GM18873 (cell line): Measurements from ENCODE around the gene CHAT.

ENCODE experiments used
- ATAC-seq: cut with Tn5 transposase; IDR thresholded peaks from one replicate; pipeline ENCODE4 v1.9.1; 2021; ENCODE audit warnings: mild to moderate bottlenecking, moderate library complexity, moderate number of reproducible peaks; ENCODE audit not compliant: unreplicated experiment, low FRiP score

The CHAT gene

DNA sequence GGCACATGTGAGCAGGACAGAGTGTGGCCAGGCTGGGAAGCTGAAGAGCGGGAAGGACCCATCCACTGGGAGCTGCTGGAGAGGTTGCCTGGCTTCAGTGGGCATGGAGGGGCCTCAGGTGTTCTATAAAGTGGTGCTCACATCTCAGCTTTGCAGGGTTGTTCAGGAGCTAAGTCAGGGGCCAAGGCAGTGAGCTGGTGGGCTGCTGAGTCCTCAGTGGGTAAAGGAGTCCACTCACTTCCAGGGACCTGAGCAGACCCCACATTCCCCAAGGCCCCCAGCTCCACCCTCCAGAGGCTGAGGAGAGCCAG lies 36.8 kb downstream of the CHAT start:
- ATAC-seq = no peak

DNA sequence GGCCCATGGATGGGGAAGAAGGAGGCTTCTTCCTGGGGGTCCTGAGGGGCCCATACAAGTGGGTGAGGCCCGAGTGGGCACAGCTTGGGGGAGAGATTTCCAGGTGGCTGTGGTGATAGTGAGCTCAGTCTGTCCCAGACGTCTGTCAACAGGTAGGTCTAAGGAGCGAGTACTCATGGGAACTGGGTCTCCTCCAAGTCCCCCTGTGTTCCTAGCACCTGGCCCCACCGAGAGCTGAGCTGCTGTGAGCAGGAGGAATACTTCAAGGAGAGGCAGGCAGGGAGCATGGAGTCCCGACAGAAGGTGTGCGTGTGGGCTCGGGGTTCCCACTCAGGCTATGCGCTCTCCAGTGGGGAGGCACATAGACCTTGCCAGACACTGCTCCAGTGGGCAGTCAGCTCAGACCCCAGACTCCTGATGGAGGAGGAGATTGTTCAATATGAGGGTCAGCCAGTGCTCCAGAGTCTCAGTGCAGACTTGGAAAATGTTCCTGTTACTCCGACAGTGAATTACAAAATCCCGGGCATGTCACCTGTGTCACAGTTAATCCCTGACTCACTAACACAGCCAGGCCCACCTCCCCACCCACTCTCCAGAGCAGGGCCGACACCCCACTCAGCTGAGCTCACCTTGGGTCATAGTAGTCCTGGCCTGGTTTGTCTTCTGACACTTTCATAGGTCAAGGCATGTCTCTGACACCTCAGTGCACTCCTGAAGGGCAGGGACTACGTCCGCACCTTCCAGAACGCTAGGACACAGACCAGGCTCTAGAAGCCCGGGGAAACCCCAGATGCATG lies 37.4 kb downstream of the CHAT start:
- ATAC-seq = no peak

DNA sequence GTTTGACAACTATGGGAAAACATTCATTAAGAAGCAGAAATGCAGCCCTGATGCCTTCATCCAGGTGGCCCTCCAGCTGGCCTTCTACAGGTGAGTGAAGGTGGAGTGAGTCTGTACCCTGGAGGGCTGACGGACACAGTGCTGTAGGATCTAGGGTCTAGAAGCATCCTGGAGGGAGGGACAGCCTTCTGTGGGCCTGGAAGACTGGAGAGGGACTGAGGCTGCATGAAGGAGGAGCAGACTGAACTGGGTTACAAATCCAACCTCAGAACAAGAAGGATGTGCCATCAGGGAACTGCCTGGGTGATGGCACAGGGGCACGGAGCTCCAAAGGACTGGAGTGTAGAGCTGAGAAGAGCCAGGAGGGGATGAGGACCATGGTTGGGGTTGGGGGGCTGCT lies 38.1 kb downstream of the CHAT start:
- ATAC-seq = no peak

GRCh38 chr10:49652421-49653272 lies 38.8 kb downstream of the CHAT start:
- no peak for ATAC-seq

DNA sequence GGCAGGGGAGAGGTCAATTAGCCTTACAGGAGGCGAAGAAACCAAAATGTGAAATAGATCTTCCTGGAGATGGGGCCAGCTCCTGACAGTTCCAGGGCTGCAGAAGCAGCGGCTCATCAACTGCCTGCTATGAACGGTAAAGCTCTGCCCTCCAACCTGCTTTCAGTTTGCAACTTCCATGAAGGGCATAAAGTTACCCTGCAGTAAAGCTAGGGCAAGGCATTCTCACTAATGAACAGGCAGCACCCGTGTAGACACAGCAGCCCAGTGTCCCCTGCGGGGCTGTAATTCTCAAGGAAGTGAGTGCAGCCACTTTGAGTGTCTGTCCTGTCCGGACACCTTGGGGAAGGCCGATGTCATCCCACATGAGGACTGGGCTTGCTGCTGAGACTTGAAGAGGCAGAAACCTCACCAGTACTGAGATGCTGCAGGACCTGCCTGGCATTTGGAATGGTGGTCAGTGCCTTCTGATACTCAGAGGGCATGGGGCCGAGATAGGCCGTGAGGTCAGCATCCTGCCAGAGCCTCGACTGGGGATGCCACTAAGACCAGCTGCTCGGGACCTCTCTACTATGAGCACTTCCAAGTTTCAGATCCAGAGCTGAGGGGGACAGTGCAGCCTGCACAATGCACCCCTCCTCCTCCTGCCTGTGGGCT lies 39.6 kb downstream of the CHAT start:
- ATAC-seq = no peak

DNA sequence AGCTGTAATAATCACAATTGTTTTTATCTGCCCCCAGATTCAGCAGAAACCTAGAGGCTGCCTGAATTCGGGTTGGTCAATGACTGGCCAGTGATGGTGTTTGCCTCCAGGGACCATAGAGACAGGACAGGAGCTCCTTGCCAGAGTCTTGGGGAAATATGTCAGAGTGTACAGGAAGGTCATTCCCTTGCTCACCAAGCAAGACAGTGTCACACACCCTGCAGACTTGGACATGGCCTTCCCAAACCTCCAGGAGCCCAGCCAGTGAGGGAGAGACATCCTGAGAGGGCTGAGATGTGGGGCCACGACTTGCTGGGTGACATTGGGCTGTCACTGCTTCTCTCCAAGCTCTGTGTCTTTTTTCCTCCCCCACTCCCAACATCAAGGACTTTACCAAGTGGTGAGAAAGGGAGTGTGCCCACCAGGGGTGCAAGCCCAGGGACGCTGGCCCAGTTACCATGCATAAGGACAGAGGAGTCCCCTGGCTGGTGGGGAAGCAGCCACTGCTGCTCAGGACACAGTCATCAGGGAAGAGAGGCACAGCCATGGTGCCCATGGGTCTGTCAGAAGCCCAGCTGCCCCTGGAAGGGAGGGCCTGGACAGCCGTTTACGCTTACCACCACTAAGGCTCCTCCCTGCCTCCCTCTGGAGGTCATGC lies 40.3 kb downstream of the CHAT start:
- ATAC-seq = no peak

DNA sequence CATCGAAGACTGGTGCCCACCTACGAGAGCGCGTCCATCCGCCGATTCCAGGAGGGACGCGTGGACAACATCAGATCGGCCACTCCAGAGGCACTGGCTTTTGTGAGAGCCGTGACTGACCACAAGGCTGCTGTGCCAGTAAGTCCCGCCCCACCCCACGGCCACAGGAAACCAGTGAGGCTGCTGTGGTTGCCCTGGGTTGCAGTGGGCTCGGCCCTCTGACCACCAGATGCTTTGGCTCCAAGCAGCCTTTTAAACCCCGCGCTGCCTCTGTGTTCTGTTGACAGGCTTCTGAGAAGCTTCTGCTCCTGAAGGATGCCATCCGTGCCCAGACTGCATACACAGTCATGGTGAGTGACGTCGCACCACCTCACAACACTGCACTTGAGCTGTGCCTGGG lies 41.3 kb downstream of the CHAT start:
- ATAC-seq = no peak

DNA sequence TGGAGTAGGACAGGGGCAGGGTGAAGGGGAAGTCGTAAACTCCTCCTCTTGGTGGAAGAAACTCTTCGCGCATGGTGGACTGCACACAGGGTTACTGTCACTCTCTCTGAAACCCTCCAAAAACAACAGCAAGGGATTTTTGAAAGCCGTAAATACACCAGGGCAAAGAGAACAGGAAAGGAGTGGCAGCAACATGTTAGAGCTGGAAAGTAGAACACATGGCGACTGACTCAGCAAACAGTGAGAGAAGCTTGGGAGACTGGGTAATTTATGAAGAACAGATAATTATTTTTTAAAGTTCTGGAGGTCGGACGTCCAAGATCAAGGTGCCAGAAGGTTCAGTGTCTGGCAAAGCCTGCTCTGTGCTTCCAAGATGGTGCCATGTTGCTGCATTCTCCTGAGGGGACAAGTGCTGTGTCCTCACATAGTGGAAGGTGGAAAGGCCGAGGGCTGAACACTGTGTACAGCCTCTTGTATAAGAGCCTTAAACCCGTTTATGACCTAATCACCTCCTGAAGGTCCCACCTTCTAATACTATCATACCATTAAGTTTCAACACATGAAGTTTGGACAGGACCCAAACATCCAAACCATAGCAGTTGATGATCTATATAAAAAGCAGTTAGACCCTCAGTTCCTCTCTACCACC lies 43.1 kb downstream of the CHAT start:
- ATAC-seq = no peak

DNA sequence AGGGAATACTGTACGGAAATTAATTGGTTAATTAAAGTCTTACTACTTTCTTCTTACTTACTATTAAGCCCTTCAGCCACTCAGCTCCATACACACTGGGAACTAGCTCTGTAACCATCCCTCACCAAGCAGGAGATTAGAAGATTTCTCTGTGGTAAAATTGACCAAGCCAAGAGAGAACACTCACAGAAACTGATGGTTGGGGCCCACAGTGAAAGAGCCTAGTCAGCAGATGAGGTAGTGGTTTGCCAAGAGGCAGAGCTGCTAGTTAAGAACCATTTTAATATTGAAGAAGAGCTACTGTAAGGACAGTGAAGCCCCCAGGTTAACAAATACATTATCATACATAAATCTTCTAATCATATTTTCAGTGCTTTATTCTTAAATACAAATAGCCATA lies 43.8 kb downstream of the CHAT start:
- ATAC-seq = no peak

DNA sequence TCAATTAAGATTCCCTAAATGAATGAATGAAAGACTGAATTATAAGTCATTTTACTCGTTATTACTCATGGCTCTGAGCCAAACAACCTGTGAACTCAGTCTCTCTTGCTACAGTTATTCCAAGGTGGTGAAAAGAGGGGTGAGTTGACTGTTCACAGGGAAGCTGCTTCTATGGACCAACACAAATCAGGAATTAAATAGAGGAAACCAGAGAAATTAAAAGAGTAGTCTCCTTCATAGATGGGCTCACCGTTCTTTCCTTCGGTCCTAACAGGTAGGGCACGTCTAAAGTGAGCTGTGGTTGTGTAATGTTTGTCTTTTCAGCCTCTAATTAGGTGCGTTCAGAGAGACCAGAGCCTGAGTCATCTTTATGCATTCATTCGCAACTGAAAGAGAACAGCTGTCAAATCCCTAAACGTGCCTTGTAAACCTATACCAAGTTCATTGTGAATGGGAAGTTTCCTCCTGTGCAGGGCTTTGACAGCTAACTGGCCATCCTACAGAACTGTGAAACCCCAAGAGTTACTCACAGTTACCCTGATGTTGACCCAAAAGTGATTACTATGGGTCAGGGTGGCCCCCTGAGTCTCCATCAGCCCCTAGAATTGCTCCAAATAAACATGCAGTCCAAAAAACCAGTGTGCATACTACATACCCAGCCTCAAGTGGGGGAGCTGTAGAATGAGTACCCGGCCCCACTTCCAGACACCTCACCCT lies 47.5 kb downstream of the CHAT start:
- no peak for ATAC-seq

DNA sequence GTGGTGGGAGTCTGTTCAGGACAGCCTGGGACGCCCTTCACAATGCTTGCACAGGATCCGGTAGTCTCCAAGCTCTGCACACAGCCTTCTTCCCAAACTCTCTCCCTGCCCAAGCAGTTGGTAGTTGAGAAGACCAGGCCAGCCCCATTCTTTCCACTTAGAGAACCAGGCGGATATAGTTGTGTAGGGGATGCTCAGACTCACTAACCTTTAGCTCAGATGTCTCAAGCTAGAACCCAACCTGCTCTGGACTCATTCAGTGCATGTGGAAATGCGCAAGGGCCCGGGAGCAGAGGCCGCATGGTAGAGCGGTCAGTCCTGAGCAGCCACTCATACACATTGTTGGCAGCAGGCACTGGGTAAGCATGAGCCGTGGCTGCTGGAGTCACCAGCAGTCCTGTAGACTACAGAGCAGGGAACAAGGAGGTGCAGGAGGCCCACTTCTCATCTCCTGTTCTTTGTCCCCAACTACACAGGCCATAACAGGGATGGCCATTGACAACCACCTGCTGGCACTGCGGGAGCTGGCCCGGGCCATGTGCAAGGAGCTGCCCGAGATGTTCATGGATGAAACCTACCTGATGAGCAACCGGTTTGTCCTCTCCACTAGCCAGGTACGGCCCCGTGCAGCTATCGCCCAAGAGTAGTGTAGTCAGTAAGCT lies 48.5 kb downstream of the CHAT start:
- no peak for ATAC-seq

DNA sequence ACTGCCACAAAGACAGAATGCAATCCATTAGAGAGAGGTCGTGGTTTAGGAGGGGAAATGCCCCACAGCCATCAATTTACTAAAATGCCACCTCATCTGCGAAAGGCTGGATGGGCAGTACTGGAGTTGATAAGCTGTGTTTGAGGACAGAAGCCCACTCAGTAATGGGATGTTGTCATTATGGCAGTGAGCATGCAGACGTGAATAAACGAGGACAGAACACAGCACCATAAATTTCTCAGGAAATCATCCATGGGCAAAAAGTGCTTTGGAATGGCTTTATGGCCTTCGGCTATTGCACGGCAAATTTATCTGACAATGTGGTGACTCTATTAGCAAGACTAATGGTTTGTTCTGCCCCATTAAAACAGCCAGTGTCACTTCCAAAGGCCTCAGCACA lies 49.8 kb downstream of the CHAT start:
- ATAC-seq = no peak

GRCh38 chr10:49664006-49664841 lies 50.4 kb downstream of the CHAT start:
- no peak for ATAC-seq

DNA sequence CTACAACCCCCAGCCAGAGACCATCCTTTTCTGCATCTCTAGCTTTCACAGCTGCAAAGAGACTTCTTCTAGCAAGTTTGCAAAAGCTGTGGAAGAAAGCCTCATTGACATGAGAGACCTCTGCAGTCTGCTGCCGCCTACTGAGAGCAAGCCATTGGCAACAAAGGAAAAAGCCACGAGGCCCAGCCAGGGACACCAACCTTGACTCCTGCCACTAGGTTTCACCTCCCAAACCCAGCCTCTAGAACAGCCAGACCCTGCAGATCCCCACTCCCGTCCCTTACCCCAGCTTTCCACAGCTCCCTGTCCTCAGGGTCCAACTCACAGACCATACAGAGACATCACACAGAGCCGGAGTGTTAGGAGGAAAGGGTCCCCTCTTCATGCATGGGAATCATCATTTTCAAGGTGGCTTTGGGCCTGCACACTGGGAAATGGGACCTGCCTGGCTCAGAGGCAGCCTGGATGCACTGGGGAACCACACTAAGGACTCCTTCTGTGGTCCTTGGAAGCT lies 51.1 kb downstream of the CHAT start:
- no peak for ATAC-seq

- ATAC-seq = no peak
Measured at GRCh38 chr10:49666054-49666615, 52.3 kb downstream of the CHAT start.

- no peak for ATAC-seq
Measured at GRCh38 chr10:49666685-49667084, 52.8 kb downstream of the CHAT start.

- ATAC-seq = no peak
Measured at GRCh38 chr10:49667991-49668390, 54.2 kb downstream of the CHAT start.

DNA sequence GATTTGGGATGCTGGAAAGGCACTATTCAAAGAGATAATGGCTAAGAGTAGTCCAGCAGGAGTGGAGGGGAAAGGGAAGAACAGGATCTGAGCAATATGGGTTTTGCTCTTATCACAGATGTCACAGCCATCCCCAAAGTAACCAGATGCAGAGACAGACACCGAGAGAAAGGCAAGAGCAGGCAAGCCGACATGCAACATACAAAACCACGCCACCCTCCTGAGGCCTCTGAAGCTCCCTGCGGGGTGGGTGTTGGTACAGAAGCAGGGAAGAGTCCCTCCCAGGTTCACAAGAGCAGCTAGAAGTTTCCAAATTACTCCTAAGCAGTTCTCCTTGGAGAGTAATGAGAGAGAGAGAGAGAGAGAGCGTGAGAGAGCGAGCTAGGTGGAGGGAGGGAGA lies 54.8 kb downstream of the CHAT start:
- no peak for ATAC-seq
